ENCODE results near the gene ESRRB.

ESRRB gene

GRCh38 chr14:76377735-76378074, 1.8 kb downstream of the ESRRB start:
- TF ChIP-seq TAF1 (IDR thresholded peaks at IDR 0.05; ENCODE audit: low read depth) (no peak), CREB1 (IDR thresholded peaks at IDR 0.05; ENCODE audit: low read depth) (no peak), NFIC (IDR thresholded peaks at IDR 0.05) (no peak), RAD21 (IDR thresholded peaks at IDR 0.05; ENCODE audit: low read depth) (no peak), REST (IDR thresholded peaks at IDR 0.05; ENCODE audit: low read depth) (no peak), YY1 (IDR thresholded peaks at IDR 0.05; ENCODE audit: low read depth) (no peak), TEAD4 (IDR thresholded peaks at IDR 0.05) (no peak), CEBPB (IDR thresholded peaks at IDR 0.05) (no peak), MAX (IDR thresholded peaks at IDR 0.05) (no peak), FOXM1 (IDR thresholded peaks at IDR 0.05; ENCODE audit: borderline replicate concordance, low read depth) (no peak)

DNA sequence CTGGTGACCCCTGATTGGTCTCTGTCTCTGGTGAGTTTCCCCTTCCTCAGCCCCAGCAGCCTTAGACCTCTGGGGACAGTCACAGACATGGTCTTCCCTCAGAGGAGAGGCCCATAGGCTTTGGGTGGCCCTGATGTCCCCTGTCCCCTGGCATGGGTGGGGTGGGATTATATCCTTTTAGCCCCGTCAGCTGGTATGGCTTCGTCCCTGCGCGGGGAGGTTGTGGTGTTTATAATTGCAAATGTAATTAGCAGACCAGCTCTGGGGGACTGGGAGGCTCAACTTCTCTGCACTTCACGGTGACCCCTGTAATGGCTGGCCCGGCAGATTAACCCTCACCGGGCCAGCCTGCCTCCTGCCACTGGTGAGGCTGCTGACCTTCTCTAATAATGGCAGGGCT, 5.1 kb downstream of the ESRRB start:
- no peak for TF ChIP-seq TAF1 (IDR thresholded peaks at IDR 0.05; ENCODE audit: low read depth)
- TF ChIP-seq, protein P1, sequence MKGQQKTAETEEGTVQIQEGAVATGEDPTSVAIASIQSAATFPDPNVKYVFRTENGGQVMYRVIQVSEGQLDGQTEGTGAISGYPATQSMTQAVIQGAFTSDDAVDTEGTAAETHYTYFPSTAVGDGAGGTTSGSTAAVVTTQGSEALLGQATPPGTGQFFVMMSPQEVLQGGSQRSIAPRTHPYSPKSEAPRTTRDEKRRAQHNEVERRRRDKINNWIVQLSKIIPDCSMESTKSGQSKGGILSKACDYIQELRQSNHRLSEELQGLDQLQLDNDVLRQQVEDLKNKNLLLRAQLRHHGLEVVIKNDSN (IDR thresholded peaks at IDR 0.05): no peak
- no peak for TF ChIP-seq REST (IDR thresholded peaks at IDR 0.05; ENCODE audit: low read depth)
- no peak for TF ChIP-seq FOXM1 (IDR thresholded peaks at IDR 0.05; ENCODE audit: borderline replicate concordance, low read depth)
- no peak for TF ChIP-seq EP300 (IDR thresholded peaks at IDR 0.05; ENCODE audit: borderline replicate concordance)
- no peak for TF ChIP-seq EGR1 (IDR thresholded peaks at IDR 0.05)
- no peak for TF ChIP-seq TCF12 (IDR thresholded peaks at IDR 0.05; ENCODE audit: low read depth)
- TF ChIP-seq ZBTB7A (IDR thresholded peaks at IDR 0.05; ENCODE audit: low read depth): no peak
- no peak for TF ChIP-seq MAX (IDR thresholded peaks at IDR 0.05)
- TF ChIP-seq CREB1 (IDR thresholded peaks at IDR 0.05; ENCODE audit: low read depth): no peak
- no peak for TF ChIP-seq NFIC (IDR thresholded peaks at IDR 0.05)
- TF ChIP-seq YY1 (IDR thresholded peaks at IDR 0.05; ENCODE audit: low read depth): no peak

- TF ChIP-seq FOXM1 (IDR thresholded peaks at IDR 0.05; ENCODE audit: borderline replicate concordance, low read depth): no peak
- TF ChIP-seq CEBPB (IDR thresholded peaks at IDR 0.05): no peak
- TF ChIP-seq TEAD4 (IDR thresholded peaks at IDR 0.05): no peak
- TF ChIP-seq ZBTB7A (IDR thresholded peaks at IDR 0.05; ENCODE audit: low read depth): no peak
These were observed 6.0 kb downstream of the ESRRB start for GRCh38 chr14:76381817-76382494.

GRCh38 chr14:76382495-76382832, 6.5 kb downstream of the ESRRB start:
- TF ChIP-seq ZBTB7A (IDR thresholded peaks at IDR 0.05; ENCODE audit: low read depth): no peak
- no peak for TF ChIP-seq TAF1 (IDR thresholded peaks at IDR 0.05; ENCODE audit: low read depth)
- no peak for TF ChIP-seq TEAD4 (IDR thresholded peaks at IDR 0.05)

DNA sequence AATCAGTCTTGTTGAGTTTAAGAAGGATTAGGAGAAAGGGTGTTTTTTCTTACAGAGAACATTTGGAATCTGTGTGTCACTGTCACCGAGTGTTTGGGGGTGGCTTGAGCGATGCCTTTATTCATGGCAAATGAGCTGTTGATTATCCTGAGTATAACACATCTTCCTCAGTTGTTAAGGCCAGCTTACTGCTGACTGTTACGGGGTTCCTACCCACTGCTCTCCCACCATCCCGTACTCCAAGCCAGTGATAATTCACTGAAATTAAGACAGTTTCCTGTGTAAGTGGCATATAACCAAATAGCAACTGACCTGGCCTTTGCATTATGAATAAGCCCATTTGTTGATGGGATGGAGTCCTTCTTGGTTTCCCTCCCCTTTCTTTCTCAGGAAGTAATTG, 9.5 kb downstream of the ESRRB start:
- no peak for TF ChIP-seq TAF1 (IDR thresholded peaks at IDR 0.05; ENCODE audit: low read depth)
- TF ChIP-seq CEBPB (IDR thresholded peaks at IDR 0.05): no peak
- no peak for TF ChIP-seq TEAD4 (IDR thresholded peaks at IDR 0.05)
- TF ChIP-seq EP300 (IDR thresholded peaks at IDR 0.05; ENCODE audit: borderline replicate concordance): no peak
- TF ChIP-seq EGR1 (IDR thresholded peaks at IDR 0.05): no peak
- TF ChIP-seq YY1 (IDR thresholded peaks at IDR 0.05; ENCODE audit: low read depth): no peak
- TF ChIP-seq ZBTB7A (IDR thresholded peaks at IDR 0.05; ENCODE audit: low read depth): no peak

DNA sequence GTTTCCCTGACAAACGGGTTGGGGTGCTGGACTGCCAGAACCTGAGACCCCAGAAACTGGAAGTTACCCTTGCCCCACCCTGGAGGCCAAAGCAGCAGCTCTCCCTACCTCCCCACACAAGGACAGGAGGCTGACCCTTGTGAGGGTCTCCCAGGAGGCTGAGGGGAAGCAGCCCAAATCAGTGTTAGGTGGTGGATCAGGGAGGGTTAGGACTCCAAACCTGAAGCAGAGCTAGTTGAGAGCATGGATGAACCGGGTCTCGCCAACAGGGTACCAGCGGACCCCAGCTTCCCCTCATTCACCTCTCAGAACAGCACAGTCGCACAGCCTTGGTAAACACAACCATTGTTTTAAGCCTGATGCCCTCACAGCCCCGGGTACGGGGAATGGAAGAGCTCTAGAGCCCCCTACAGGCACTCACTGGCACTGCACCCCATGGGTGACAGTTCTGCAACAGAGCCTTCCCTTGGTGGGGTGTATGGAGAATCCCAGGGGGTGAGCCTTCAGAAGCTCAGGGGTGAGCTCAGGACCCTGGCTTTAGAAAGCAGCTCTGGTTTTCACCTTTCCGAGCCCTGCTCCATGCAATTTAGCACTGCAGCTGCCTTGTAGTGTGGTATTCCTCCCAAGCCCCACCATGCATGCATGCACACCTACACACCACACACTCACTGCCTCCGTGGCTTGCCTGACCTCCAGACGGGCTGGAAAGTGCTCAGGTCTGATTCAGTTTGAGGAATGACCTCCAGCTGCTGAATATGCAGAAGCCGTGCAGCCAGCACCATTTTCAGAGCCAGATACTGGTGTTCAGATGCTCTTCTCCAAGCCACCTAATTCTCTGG, 11.2 kb downstream of the ESRRB start:
- TF ChIP-seq TAF1 (IDR thresholded peaks at IDR 0.05; ENCODE audit: low read depth) (no peak), MAX (IDR thresholded peaks at IDR 0.05) (no peak), RAD21 (IDR thresholded peaks at IDR 0.05; ENCODE audit: low read depth) (peak; percentile 96), TCF12 (IDR thresholded peaks at IDR 0.05; ENCODE audit: low read depth) (no peak), TEAD4 (IDR thresholded peaks at IDR 0.05) (no peak), EGR1 (IDR thresholded peaks at IDR 0.05) (no peak), EP300 (IDR thresholded peaks at IDR 0.05; ENCODE audit: borderline replicate concordance) (no peak), NFIC (IDR thresholded peaks at IDR 0.05) (no peak)
- TF ChIP-seq, protein P1 (IDR thresholded peaks at IDR 0.05): no peak
